Keratinocyte (primary cell): ENCODE measurements around the gene FUZ. TPM values are rescaled to one million over a fixed set of nuclear protein-coding genes. Genes with fewer than 3 reads are reported as not detected.

Experiments
- DNase-seq: peaks from one replicate; pipeline ENCODE4 v3.0.0-alpha.2; 2011; ENCODE audit warnings: low read depth, missing footprints, low spot score
- FAIRE-seq: peaks from 2 replicates; lab custom pipeline; 2011; peaks lifted over from hg19 to GRCh38; lab: Jason Lieb, UNC
- H2AFZ ChIP-seq: 2 replicates; pipeline ENCODE4 v1.6.0; 2012; ENCODE audit warnings: low read length, control low read depth, inconsistent platforms; ENCODE audit not compliant: control insufficient read depth
- H3K27ac ChIP-seq: 2 replicates; pipeline ENCODE4 v1.5.1; 2011; ENCODE audit warnings: low read length; ENCODE audit not compliant: control insufficient read depth, insufficient read depth
- H3K27me3 ChIP-seq: 3 replicates; pipeline ENCODE4 v1.6.0; 2011; ENCODE audit warnings: low read length; ENCODE audit not compliant: control insufficient read depth, insufficient read depth; ENCODE audit errors: extremely low read depth
- H3K36me3 ChIP-seq, 2 experiments: 2 replicates in 1 of 2; 3 replicates in 1 of 2; pipeline ENCODE4 v1.5.1; 2011; ENCODE audit warnings: low read length in 2 of 2, mild to moderate bottlenecking in 1 of 2; ENCODE audit not compliant: control insufficient read depth in 2 of 2, insufficient read depth in 2 of 2; ENCODE audit errors: extremely low read depth in 1 of 2
- H3K4me1 ChIP-seq: 3 replicates; pipeline ENCODE4 v1.5.1; 2011; ENCODE audit warnings: low read length; ENCODE audit not compliant: control insufficient read depth, insufficient read depth; ENCODE audit errors: extremely low read depth
- H3K4me2 ChIP-seq: 3 replicates; pipeline ENCODE4 v1.6.0; 2011; ENCODE audit warnings: low read depth, low read length; ENCODE audit not compliant: control insufficient read depth, insufficient read depth; ENCODE audit errors: extremely low read depth
- H3K4me3 ChIP-seq, 3 experiments: fragments of 200-600 bp in 1 of 3; sonication (generic) in 1 of 3; 2 replicates in 2 of 3; 3 replicates in 1 of 3; pipeline ENCODE4 v1.5.1; 2011 to 2016; ENCODE audit warnings: low read length in 3 of 3, mild to moderate bottlenecking in 3 of 3, control low read depth in 2 of 3, inconsistent platforms in 1 of 3, low read depth in 1 of 3, mixed read lengths in 1 of 3, mixed run types in 1 of 3, moderate library complexity in 1 of 3; ENCODE audit not compliant: control insufficient read depth in 2 of 3, insufficient read depth in 2 of 3; ENCODE audit errors: extremely low read depth in 1 of 3
- H3K79me2 ChIP-seq: 2 replicates; pipeline ENCODE4 v1.6.0; 2012; ENCODE audit warnings: low read length; ENCODE audit not compliant: control insufficient read depth, insufficient read depth
- H3K9ac ChIP-seq: 3 replicates; pipeline ENCODE4 v1.6.0; 2011; ENCODE audit warnings: low read length; ENCODE audit not compliant: control insufficient read depth, insufficient read depth; ENCODE audit errors: extremely low read depth
- H3K9me1 ChIP-seq: 3 replicates; pipeline ENCODE4 v1.6.0; 2011; ENCODE audit warnings: low read length; ENCODE audit not compliant: control insufficient read depth, insufficient read depth; ENCODE audit errors: extremely low read depth
- H3K9me3 ChIP-seq: 2 replicates; pipeline ENCODE4 v1.5.1; 2012; ENCODE audit warnings: low read depth, low read length; ENCODE audit not compliant: control insufficient read depth
- H4K20me1 ChIP-seq: 3 replicates; pipeline ENCODE4 v1.6.0; 2011; ENCODE audit warnings: low read length; ENCODE audit not compliant: control insufficient read depth, insufficient read depth; ENCODE audit errors: extremely low read depth
- CTCF ChIP-seq, 3 experiments: IDR thresholded peaks in 1 of 3; conservative IDR thresholded peaks in 1 of 3; optimal IDR thresholded peaks in 1 of 3; 2 replicates in 2 of 3; 3 replicates in 1 of 3; pipeline versions ENCODE3 to v1.5.1; 2011; ENCODE audit warnings: low read length in 3 of 3, mild to moderate bottlenecking in 3 of 3, moderate library complexity in 2 of 3, control low read depth in 1 of 3, inconsistent platforms in 1 of 3; ENCODE audit not compliant: insufficient read depth in 2 of 3; ENCODE audit errors: extremely low read depth in 1 of 3
- EZH2 ChIP-seq: IDR thresholded peaks from one replicate; pipeline ENCODE4 v1.6.1; 2012; ENCODE audit warnings: inconsistent platforms, mild to moderate bottlenecking, low read length, moderate library complexity
- dilution Hi-C: fragments of 300-500 bp; cut with MboI; formaldehyde crosslinking; loops from one replicate; pipeline ENCODE4 v1.7.0; 2020; ENCODE audit warnings: low sequenced_read_pairs; ENCODE audit not compliant: extremely low pct_ligation_motif_present
- polyA plus RNA-seq, 5 experiments: library from polyadenylated mRNA; depleted of rRNA in 3 of 5; stranded (reverse) in 3 of 5; stranded (forward) in 1 of 5; unstranded in 1 of 5; fragments of >200 nt; gene quantifications; 1 replicate in 1 of 5; 2 replicates in 3 of 5; 3 replicates in 1 of 5; pipeline versions ENCODE4 v1.2.1 to v1.2.3, GENCODE V29; 2011 to 2012; ENCODE audit warnings: missing spikeins in 2 of 5, low read depth in 1 of 5, low replicate concordance in 1 of 5

FUZ gene
- polyA plus RNA-seq, 1 donor (not counting 4 experiments of a cell fraction or from before 2014, with no cell fraction given): 3.7 TPM

DNA sequence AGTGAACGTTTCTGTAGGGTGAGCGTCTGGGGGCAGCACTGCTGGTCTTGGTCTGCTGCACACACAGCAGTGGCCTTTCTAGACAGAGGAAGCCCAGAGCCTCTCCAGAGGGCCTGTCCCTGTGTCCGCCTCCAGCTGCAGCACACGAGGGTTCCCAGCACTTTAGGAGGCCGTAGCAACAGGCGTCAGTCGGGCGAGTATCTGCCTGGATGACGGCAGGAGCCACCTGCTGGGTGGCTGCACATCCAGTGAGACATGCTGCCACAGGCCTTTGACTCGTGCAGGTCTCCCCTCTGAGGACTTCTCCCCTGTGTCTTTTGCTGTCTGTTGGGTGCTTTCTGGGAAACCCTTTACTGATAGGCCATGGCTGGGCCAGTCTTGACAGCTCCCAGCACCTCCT is 24.2 kb downstream of the FUZ start:
- Histone ChIP-seq H3K4me3 (no peak overlapping the region), H3K36me3 (peaks cover 17 to 23% of the 10 kb centered on the region in 2 experiments)
- no peak for FAIRE-seq

GRCh38 chr19:49787746-49788145 is 25.3 kb downstream of the FUZ start:
- H3K4me3 ChIP-seq: no peak overlapping the region
- no peaks in the 10 kb centered on the region for H3K27me3 ChIP-seq
- peaks cover 14 to 24% of the 10 kb centered on the region in 2 experiments for H3K36me3 ChIP-seq
- H3K9ac ChIP-seq: no peak overlapping the region
- H4K20me1 ChIP-seq: peaks cover 3% of the 10 kb centered on the region
- H3K79me2 ChIP-seq: peaks cover 5% of the 10 kb centered on the region
- dilution Hi-C loops: no loop called here
- DNase-seq (no peak), FAIRE-seq (no peak)
- H3K4me2 ChIP-seq: no peak overlapping the region
- H3K4me1 ChIP-seq: no peaks in the 10 kb centered on the region
- H2AFZ ChIP-seq: no peak overlapping the region
- peaks cover 2% of the 10 kb centered on the region for H3K9me1 ChIP-seq
- H3K27ac ChIP-seq: no peak overlapping the region
- TF ChIP-seq CTCF (optimal IDR thresholded peaks at IDR 0.05 in 1 of 3, IDR thresholded peaks at IDR 0.05 in 1 of 3, conservative IDR thresholded peaks at IDR 0.05 in 1 of 3; ENCODE audit: extremely low read depth in 1 of 3, insufficient read depth in 2 of 3, low read length in 3 of 3) (no peak), EZH2 (no peak)
- H3K9me3 ChIP-seq: no peaks in the 10 kb centered on the region

More for the DNA sequence above, 24.2 kb downstream of the FUZ start:
- H3K79me2 ChIP-seq: peaks cover 5% of the 10 kb centered on the region
- peaks cover 2% of the 10 kb centered on the region for H3K9me1 ChIP-seq
- dilution Hi-C loops: no loop called here
- no peak overlapping the region for H3K27ac ChIP-seq
- H4K20me1 ChIP-seq: peaks cover 3% of the 10 kb centered on the region
- no peak overlapping the region for H3K4me2 ChIP-seq
- H3K9ac ChIP-seq: no peak overlapping the region
- no peaks in the 10 kb centered on the region for H3K4me1 ChIP-seq
- no peaks in the 10 kb centered on the region for H3K27me3 ChIP-seq
- no peaks in the 10 kb centered on the region for H3K9me3 ChIP-seq
- TF ChIP-seq EZH2: no peak
- no peak for TF ChIP-seq CTCF (optimal IDR thresholded peaks at IDR 0.05 in 1 of 3, IDR thresholded peaks at IDR 0.05 in 1 of 3, conservative IDR thresholded peaks at IDR 0.05 in 1 of 3; ENCODE audit: extremely low read depth in 1 of 3, insufficient read depth in 2 of 3, low read length in 3 of 3)
- DNase-seq: no peak
- H2AFZ ChIP-seq: no peak overlapping the region
